GM18951 (cell line): ENCODE measurements around the gene SPDYE4.

Source experiments
- POLR2A ChIP-seq: IDR thresholded peaks from 4 replicates; pipeline ENCODE4 v1.6.1; 2011; ENCODE audit warnings: mild to moderate bottlenecking; ENCODE audit not compliant: insufficient read length, insufficient read depth; ENCODE audit errors: extremely low read depth
- in situ Hi-C: fragments of 300-500 bp; cut with MboI; formaldehyde crosslinking; loops from one replicate; pipeline ENCODE4 v1.12.0; 2022; ENCODE audit warnings: low sequenced_read_pairs, mixed read lengths, inconsistent platforms; ENCODE audit not compliant: unreplicated experiment

Gene SPDYE4

GRCh38 chr17:8794636-8795035 lies 36.3 kb upstream of the SPDYE4 start:
- in situ Hi-C loops: no loop called here
- TF ChIP-seq POLR2A: no peak

- in situ Hi-C loops: no loop called here
- no peak for TF ChIP-seq POLR2A
These were observed 35.3 kb upstream of the SPDYE4 start for GRCh38 chr17:8793649-8794048.

- in situ Hi-C loops: no loop called here
These were observed 34.3 kb upstream of the SPDYE4 start for GRCh38 chr17:8792646-8793045.

GRCh38 chr17:8791910-8792270 lies 33.5 kb upstream of the SPDYE4 start:
- TF ChIP-seq POLR2A: no peak
- in situ Hi-C loops: no loop called here

More at GRCh38 chr17:8792646-8793045, 34.3 kb upstream of the SPDYE4 start:
- no peak for TF ChIP-seq POLR2A

GRCh38 chr17:8791248-8791909 lies 33.0 kb upstream of the SPDYE4 start:
- in situ Hi-C loops: no loop called here
- TF ChIP-seq POLR2A: no peak

GRCh38 chr17:8789743-8790142 lies 31.4 kb upstream of the SPDYE4 start:
- in situ Hi-C loops: no loop called here
- no peak for TF ChIP-seq POLR2A

- no peak for TF ChIP-seq POLR2A
- in situ Hi-C loops: no loop called here
These were observed 30.7 kb upstream of the SPDYE4 start for GRCh38 chr17:8788998-8789397.

- in situ Hi-C loops: no loop called here
- no peak for TF ChIP-seq POLR2A
These were observed 27.4 kb upstream of the SPDYE4 start for GRCh38 chr17:8785547-8786413.

- in situ Hi-C loops: no loop called here
These were observed 23.8 kb upstream of the SPDYE4 start for GRCh38 chr17:8782176-8782575.

GRCh38 chr17:8781776-8782175 lies 23.4 kb upstream of the SPDYE4 start:
- in situ Hi-C loops: no loop called here
- no peak for TF ChIP-seq POLR2A

More at GRCh38 chr17:8782176-8782575, 23.8 kb upstream of the SPDYE4 start:
- no peak for TF ChIP-seq POLR2A

- no peak for TF ChIP-seq POLR2A
- in situ Hi-C loops: no loop called here
These were observed 18.5 kb upstream of the SPDYE4 start for GRCh38 chr17:8776881-8777280.

- no peak for TF ChIP-seq POLR2A
- in situ Hi-C loops: no loop called here
These were observed 17.9 kb upstream of the SPDYE4 start for GRCh38 chr17:8776248-8776647.

- in situ Hi-C loops: no loop called here
- TF ChIP-seq POLR2A: no peak
These were observed 8.4 kb upstream of the SPDYE4 start for GRCh38 chr17:8766731-8767130.

- in situ Hi-C loops: no loop called here
- TF ChIP-seq POLR2A: no peak
These were observed 3.7 kb upstream of the SPDYE4 start for GRCh38 chr17:8762012-8762411.
